T-helper 9 cell (primary cell): ENCODE measurements around the gene CSNK2B.

Source experiments
- DNase-seq: peaks from one replicate; pipeline ENCODE4 v3.0.0-alpha.2; 2020

CSNK2B gene

DNA sequence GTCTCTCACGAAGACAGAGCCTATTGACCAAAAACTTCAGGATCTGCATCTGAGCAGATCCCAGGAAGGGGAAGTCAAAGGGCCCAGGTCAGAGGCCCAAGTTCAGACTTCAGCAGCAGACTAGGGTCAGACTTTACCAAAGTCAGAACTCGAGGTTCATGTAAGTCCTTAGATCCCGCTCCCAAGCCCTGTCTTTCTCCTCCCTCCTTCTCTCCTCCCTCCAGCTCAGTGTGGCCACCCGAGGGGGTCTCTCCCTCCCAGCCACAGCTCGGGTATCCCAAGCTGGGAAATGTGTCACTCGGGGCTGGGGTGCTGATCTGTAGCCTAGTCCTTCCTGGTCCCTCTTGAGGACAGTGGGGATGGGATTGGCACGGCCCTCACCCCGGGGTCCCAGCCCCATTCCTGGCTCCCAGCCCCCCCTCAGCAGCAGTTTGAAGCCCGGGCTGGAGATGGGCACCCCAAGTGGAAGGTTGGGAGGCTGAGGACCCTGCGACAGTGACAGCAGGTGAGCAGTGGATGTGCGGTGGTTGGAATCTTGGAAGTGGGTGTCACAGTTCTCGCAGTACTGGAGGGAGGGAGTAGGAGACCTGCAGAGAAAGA lies 3.7 kb upstream of the CSNK2B start:
- no peak for DNase-seq

DNA sequence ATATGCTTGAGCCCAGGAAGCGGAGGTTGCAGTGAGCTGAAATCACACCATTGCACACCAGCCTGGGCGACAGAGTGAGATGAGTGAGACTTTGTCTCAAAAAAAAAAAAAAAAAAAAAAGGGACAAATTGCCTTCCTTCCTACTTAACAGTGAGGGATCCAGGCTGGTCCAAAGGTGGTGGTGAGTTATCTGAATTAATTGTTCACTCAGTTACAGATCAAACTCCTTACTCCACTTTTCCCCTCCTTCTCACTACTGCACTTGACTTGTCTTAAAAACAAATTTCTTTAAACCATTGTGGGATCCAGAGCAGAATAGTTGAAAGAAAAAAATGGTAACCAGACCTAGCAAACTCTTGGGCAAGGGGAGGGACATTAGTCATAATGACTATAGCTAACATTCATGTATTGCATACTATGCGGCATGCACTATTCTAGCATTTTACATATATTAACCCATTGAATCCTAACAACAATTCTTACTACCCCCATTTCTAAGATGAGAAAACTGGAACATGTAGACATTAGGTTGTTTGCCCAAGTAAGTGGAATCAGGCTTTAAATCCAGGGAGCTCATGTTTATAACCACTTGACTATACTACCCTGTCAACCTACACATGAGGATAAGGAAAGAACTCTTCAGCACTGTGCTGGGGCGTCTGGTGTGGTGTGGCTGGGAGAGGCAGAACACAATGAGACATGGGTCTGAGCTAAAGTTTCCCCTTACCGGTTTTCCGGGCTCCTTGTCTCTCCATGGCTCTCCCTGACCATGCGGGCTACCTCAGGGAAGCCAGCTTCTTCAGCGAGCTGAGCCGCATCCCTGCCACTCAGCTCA lies 2.5 kb upstream of the CSNK2B start:
- DNase-seq, result no peak

DNA sequence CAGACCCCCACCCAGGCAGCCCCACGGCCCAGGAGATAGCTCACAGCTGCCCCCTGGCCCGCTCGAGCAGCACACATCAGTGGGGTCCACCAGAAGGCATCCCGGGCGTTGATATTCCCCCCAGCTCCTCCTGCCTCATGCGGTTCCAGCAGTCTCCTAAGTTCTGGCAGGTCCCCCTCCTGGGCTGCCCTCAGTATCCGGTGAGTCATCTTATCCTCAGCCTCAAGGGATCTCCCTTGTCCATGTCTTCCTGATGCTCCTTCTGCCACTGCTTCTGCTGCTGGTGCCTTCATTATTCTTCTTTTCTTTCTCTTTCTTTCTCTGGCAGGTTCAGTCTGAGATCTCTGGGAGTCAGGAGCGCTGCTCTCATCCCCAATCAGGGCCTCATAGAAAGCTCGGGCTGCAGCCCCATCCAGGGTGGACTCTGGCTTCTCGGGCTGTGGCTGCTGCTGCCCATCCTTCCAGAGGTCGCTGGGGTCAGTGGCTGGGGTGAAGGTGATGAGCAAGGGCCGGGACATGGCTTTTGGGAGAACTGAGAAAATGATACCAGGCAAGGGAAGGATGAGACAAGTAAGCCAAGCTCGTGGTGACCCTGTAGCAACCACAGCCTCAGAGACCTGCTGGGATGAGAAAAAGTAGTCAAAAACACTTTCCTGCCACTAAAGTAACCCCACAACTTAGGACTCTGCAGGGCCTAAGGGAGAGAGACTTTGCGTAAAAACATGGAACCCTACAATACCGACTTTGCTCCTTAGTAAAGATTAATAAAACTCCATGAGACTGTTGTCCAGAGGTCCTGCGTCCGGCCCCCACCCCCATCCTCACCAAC lies 1.7 kb upstream of the CSNK2B start:
- DNase-seq, result no peak

DNA sequence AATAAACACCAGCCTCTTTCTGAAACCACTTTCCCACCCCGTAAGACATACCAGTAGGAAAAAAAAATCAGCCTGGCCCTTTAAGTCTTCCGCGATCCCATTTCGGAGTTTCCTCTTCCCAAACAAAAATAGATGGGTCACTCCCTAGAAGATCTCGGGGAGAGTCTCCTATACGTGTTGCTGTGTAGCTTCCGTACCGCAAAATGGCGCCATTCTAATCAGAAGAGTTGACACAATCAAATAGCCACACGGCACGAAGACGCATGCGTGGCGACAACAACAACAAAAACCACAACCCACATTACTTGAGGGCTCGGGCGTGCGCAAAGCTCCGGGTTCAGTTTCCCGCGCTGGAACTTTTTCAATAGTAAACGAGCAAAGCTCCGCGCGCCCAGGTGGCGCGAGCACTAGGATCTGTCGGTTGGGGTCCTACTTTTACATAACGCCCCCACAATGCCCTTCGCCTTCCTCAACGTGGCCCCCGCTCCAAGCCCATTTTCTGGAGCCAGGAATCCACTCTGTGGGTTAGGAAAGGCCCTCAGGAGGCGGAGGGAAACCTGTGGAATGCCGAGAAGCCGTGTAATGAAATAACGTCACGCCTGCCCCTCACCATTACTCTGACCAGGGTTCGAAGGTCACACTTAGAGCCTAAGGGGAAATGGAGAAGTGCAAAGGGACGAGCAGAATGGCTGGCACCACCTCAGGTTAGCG lies 935 bp upstream of the CSNK2B start, which contains the start of gene GPANK1:
Gene GPANK1, minus strand, starts transcription at position 208 of the 711 bp plus-strand sequence. CDS start 519 bp downstream, outside the sequence.
- peak; percentile 84 for DNase-seq

- no peak for DNase-seq
These were observed 571 bp downstream of the CSNK2B start for GRCh38 chr6:31666337-31666965.

DNA sequence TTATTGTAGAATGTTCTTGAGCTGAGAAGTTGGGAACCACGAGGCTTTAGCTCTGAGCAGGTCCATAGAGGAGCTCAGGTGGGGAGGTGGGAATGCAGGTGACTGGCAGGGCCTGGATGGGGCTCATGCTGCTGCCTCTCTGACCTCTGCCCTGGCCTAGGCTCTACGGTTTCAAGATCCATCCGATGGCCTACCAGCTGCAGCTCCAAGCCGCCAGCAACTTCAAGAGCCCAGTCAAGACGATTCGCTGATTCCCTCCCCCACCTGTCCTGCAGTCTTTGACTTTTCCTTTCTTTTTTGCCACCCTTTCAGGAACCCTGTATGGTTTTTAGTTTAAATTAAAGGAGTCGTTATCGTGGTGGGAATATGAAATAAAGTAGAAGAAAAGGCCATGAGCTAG lies 3.8 kb downstream of the CSNK2B start, which contains the start of gene LY6G5B:
Gene LY6G5B, plus strand, starts transcription at position 301 of the 400 bp plus-strand sequence. CDS start 975 bp downstream, outside the sequence.
- DNase-seq, result no peak

- no peak for DNase-seq
These were observed 10.5 kb downstream of the CSNK2B start for GRCh38 chr6:31676322-31676903.

DNA sequence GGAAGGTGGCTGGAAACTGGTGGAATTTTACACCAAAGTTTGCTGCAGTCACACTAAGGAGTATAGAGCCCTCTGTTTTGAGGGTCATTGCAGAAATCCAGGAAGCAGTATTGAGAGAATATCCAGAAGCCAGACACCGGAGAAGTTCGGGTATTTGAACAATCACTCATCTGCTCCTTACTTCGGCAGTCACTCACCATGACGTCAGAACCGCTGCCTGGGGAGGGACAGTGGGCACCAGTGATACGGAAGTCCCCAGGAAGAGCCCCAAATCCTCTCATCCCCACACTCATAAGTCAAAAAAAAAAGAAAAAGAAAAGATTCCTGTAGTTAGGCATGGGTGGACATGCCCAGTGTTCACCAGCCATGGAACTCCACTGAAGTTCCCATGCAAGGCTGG lies 11.0 kb downstream of the CSNK2B start:
- no peak for DNase-seq

DNA sequence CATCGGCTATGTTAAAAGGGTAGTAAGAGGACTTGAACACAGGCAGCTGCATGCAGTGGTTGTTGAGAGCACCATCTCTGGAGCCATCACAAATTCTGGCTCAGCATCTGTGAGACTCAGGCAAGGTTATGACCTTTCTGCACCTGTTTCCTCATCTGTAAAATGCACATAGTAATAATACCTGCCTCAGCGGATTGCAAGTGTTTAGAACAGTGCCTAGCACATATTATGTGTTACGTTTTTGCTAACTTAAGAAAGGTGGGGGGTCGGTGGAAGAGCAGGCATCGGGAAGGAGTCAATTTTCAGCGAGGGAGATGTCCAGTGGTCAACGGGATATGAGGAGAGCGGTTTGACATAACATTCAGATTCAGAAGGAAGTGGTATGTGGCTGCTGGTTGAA lies 12.1 kb downstream of the CSNK2B start:
- DNase-seq, result no peak

- DNase-seq, result peak; percentile 43
These were observed 14.6 kb downstream of the CSNK2B start, which contains the start of gene LY6G5C for GRCh38 chr6:31680226-31681134. TSS of gene LY6G5C (minus strand) at chr6:31681067. CDS start at chr6:31680373, 694 bp downstream.

DNA sequence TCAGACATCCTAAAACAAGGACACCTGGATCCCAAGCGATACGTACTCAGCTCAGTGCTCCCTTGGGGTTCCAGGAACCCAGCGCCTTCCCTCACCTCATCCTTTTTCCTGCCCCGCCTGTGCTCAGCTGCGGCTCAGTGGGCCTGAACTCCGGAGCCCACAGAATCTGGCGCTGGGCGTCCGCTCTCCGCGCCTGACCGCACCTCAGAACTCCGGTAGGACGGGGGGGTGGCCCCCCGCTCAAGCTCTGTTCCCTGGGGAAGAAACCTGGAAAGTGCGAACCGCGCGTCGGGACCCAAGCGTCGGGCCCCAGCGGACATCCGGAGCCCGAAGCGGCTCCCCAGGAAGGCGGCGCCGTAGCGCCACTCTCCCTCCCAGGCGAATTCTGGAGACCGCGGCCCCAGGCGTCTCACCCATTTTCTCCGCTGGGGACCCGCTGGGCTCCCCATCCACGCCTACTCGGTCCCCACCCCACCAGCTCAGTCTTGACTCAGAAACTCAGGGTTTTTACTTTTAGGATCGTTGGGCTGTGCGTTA lies 15.3 kb downstream of the CSNK2B start:
- DNase-seq, result peak; percentile 26

- DNase-seq, result no peak
These were observed 17.7 kb downstream of the CSNK2B start for GRCh38 chr6:31683591-31683990.

DNA sequence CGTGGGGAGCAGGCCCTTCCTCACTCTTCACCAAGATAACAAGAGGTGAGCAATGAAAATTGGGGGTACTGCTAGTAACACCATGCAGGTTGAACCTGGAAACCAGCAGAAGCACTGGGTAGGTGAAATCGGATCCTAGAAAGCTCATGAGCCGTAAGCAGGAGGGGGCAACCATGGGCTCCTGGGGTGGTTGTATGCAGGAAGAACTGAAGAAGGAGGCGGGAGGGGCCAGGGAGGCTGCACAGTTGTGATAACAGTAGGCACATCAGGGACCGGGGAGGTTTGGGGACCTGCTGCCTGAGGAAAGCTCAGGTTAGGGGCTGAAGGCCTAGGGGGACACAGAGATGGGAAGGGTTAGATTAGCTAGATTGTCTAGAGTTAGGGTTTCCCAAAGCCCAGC lies 20.6 kb downstream of the CSNK2B start:
- DNase-seq, result no peak

DNA sequence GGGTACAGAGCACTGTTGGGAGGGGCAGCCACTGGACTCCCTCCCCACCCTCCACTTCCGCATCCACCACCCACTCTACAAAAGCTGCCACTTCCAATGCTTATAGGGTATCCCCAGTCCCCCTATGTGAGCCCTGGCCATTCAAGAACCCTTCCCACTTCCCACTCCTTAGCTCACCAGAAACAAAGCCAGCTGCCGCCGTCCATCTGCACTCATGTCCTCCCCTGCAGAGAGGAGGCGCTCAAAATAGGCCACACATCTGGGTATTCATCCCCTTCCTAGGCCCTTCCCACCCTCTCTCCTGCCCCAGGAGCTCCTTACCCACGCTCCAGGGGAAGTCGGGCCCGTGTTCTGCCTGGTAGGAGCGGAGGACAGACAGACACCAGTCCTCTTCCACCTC lies 21.4 kb downstream of the CSNK2B start:
- no peak for DNase-seq

DNA sequence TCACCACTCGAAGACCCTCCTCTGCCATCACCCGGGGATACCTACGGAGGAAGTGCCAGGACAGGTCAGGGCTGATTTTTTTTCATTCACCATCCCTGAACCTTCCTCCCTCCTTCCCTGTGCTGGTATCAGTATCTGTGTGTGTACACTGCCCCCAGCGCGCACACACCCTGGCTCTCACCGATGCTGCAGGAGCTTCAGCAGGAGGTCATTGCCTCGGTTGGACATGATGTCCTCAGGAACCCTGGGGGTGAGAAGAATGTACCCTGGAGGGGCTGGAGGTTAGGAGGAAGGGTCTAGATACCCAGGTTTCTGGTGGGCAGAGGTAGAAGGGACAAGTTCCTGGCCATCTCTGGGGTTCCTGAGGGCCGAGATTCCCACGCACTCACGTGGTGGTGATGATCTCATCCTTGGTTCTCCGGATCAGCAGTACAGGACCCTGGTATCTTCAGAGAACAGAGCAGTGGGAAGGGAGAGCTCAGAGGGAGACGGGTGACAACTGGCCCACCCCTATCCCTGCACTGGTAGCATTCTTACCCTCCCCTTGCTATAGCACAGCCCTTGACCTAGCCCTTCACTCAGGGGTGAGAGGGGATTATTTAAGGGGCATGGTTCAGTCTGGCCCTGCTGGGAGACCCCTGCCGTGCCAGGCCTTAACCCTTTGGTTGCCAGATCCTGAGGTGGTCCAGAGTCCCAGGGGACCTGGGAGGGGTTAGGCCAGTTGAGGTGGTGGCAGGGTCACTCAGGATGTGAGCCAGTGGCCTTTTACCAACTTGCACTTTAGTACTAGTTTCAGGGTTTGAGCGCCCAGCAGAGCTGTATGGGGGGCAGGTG lies 22.2 kb downstream of the CSNK2B start:
- no peak for DNase-seq

GRCh38 chr6:31689249-31690110 lies 23.6 kb downstream of the CSNK2B start:
- DNase-seq, result no peak

GRCh38 chr6:31690231-31691077 lies 24.6 kb downstream of the CSNK2B start:
- DNase-seq, result no peak
